ENCODE results near the gene PCBP3. TPM values are rescaled to one million over a fixed set of nuclear protein-coding genes. Genes with fewer than 3 reads are reported as not detected.

The PCBP3 gene
- total and polyA plus RNA-seq, 12 donors = 1.7 to 15.8 (median 4.7) TPM

GRCh38 chr21:45863267-45863666, 219.7 kb downstream of the PCBP3 start:
- peak in 1 of 7 donors; percentile 41 for DNase-seq
- no peaks in the 10 kb centered on the region for H3K4me1 ChIP-seq (replicated peaks in 1 of 2)
- H3K27me3 ChIP-seq = no peaks in the 10 kb centered on the region
- no peak for TF ChIP-seq POLR2A (IDR thresholded peaks at IDR 0.05)
- TF ChIP-seq CTCF (IDR thresholded peaks at IDR 0.05) = no peak
- no peaks in the 10 kb centered on the region for H3K9me3 ChIP-seq (replicated peaks in 1 of 3)
- H3K36me3 ChIP-seq (replicated peaks in 1 of 2) = no peaks in the 10 kb centered on the region
- 88 to 100% (median 93%) methylated on average over 2 to 18 of the region's 18 CpGs for WGBS, 4 donors
- intact Hi-C loops (cut with DNase I) = no loop called here
- H3K4me3 ChIP-seq = no peak overlapping the region
- H3K27ac ChIP-seq = no peak overlapping the region

- Histone ChIP-seq H3K4me1 (replicated peaks in 1 of 2) (no peaks in the 10 kb centered on the region), H3K4me3 (no peak overlapping the region), H3K36me3 (replicated peaks in 1 of 2) (no peaks in the 10 kb centered on the region), H3K9me3 (replicated peaks in 1 of 3) (no peaks in the 10 kb centered on the region), H3K27me3 (no peaks in the 10 kb centered on the region), H3K27ac (no peak overlapping the region)
- intact Hi-C loops (cut with DNase I) = no loop called here
- DNase-seq = peak in 1 of 7 donors; percentile 33
- no peak for TF ChIP-seq POLR2A (IDR thresholded peaks at IDR 0.05)
- WGBS, 4 donors = 86 to 94% (median 88%) methylated on average over 19 of the region's 19 CpGs
Observed at GRCh38 chr21:45863751-45864150, 220.2 kb downstream of the PCBP3 start.

GRCh38 chr21:45864436-45864835, 220.9 kb downstream of the PCBP3 start:
- Histone ChIP-seq H3K27me3 (no peaks in the 10 kb centered on the region), H3K9me3 (replicated peaks in 1 of 3) (no peaks in the 10 kb centered on the region), H3K36me3 (replicated peaks in 1 of 2) (no peaks in the 10 kb centered on the region), H3K4me3 (no peak overlapping the region), H3K27ac (no peak overlapping the region), H3K4me1 (replicated peaks in 1 of 2) (no peaks in the 10 kb centered on the region)
- intact Hi-C loops (cut with DNase I) = no loop called here
- 63 to 77% (median 66%) methylated on average over 5 of the region's 5 CpGs for WGBS, 4 donors
- DNase-seq = no peak
- TF ChIP-seq CTCF (IDR thresholded peaks at IDR 0.05) (no peak), POLR2A (IDR thresholded peaks at IDR 0.05) (no peak)

GRCh38 chr21:45865106-45865835, 221.7 kb downstream of the PCBP3 start:
- TF ChIP-seq POLR2A (IDR thresholded peaks at IDR 0.05) (no peak), CTCF (IDR thresholded peaks at IDR 0.05) (no peak)
- Histone ChIP-seq H3K27ac (no peak overlapping the region), H3K4me1 (replicated peaks in 1 of 2) (no peaks in the 10 kb centered on the region), H3K27me3 (no peaks in the 10 kb centered on the region), H3K9me3 (replicated peaks in 1 of 3) (no peaks in the 10 kb centered on the region), H3K36me3 (replicated peaks in 1 of 2) (no peaks in the 10 kb centered on the region), H3K4me3 (no peak overlapping the region)
- intact Hi-C loops (cut with DNase I) = no loop called here
- DNase-seq = peak in 1 of 7 donors; percentile 23
- 85 to 92% (median 89%) methylated on average over 21 to 27 of the region's 27 CpGs for WGBS, 4 donors

- Histone ChIP-seq H3K27me3 (no peaks in the 10 kb centered on the region), H3K36me3 (replicated peaks in 1 of 2) (no peaks in the 10 kb centered on the region), H3K27ac (no peak overlapping the region), H3K4me3 (no peak overlapping the region), H3K4me1 (replicated peaks in 1 of 2) (no peaks in the 10 kb centered on the region), H3K9me3 (replicated peaks in 1 of 3) (no peaks in the 10 kb centered on the region)
- WGBS, 4 donors = 62 to 74% (median 67%) methylated on average over 7 to 11 of the region's 11 CpGs
- DNase-seq = peak in 1 of 7 donors; percentile 24
- TF ChIP-seq CTCF (IDR thresholded peaks at IDR 0.05) = no peak
- no peak for TF ChIP-seq POLR2A (IDR thresholded peaks at IDR 0.05)
- intact Hi-C loops (cut with DNase I) = no loop called here
Observed at GRCh38 chr21:45866551-45866950, 223.0 kb downstream of the PCBP3 start.
